Activated T-cell treated with anti-CD3 and anti-CD28 coated beads for 1 hour (primary cell): ENCODE measurements around the gene IRF1.

Experiments used
- DNase-seq: peaks from one replicate; pipeline ENCODE4 v3.0.0-alpha.2; 2020; ENCODE audit warnings: low read depth

The IRF1 gene

DNA sequence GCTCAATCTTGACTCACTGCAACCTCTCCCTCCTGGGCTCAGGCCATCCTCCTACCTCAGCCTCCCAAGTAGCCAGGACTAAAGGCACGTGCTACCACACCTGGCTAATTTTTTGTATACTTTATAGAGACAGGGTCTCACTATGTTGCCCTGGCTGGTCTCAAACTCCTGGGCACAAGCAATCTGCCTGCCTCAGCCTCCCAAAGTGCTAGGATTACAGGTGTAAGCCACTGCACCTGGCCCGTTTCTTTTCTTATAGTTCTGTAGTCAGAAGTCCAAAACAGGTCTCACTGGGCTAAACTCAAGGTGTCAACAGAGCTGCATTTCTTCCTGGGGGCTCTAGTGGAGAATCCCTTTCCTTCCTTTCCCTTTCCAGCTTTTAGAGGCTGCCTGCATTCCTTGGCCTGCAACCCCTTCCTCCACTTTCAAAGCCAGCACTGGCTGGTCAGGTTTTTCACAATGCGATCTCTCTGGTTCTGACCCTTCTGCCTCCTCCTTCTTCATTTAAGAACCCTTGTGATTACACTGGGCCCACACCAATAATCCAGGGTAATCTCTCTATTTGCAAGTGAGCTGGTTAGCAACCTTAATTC, 16.3 kb downstream of the IRF1 start:
- no peak for DNase-seq

DNA sequence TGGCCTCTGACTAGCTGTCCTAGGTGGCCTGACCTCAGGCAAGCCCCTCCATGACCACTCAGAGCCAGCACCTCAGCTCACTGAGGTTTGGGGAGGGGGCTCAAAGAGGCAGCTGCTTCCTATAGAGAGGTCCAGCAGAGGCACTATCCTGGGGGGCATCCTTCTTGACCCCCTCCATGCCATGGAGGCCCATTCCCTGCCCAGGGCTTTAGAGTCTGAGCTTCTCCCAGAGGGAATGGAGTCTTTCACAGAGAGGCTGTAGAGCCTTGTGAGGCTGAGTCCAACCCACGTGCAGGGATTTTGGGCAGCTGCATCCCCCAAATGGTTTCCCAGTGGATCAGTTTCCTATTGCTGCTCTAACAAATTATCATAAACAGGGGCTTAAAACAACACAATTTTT, 16.9 kb downstream of the IRF1 start:
- no peak for DNase-seq

DNA sequence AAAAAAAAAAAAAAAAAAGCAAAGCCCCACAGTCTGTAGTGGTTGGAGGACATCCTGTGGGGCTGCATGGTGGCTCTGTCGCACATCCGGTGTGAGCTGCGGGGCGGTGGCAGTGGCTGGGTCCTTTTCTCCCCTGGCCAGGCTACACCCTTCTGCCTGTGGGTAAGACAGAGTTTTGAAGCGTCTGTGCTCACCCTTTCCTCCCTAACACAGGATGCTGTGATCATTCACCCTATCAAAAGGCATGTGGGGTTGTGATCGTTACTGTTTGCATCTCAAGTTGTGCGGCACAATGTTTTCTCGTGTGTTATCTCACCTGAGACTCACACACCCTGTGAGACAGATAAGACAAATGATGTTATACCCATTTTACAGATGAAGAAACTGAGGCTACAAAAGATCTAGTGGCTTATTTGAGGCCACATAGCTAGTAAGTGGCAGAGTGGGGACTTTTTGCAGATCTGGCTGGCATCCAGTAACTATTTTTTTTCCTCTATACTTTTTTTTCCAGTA, 17.5 kb downstream of the IRF1 start:
- DNase-seq, result peak; percentile 58

DNA sequence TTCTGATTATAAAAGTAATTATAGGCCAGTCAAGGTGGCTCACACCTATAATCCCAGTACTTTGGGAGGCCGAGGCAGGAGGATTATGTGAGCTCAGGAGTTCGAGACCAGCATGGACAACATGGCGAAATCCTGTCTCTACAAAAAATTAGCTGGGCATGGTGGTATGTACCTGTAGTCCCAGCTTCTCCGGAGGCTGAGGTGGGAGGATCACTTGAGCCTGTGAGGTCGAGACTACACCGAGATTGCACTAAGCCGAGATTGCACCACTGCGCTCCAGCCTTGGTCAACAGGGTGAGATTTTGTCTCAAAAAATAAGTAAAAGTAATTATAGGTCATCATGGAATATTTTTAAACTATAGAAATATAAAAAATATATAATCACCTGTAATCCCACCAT, 18.1 kb downstream of the IRF1 start:
- no peak for DNase-seq

DNA sequence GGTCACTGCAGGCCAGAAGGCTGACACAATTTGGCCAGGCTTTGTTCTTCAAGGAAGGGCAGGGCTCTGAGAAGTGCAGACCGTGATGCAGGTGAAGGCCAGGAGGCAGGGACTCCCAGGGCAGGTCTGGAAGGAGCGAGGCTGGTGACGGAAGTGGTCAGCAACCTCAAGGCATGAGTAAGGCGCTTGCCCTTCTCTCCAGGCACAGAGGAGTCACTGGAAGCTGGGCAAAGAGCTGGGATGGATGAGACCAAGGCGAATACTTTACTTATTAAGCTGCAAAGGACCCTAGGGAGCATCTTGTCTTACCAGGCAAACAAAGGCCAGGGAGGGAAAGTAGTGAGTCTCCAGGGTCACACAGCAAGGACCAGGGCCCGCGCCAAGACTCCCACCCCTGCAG, 18.6 kb downstream of the IRF1 start:
- DNase-seq, result no peak

DNA sequence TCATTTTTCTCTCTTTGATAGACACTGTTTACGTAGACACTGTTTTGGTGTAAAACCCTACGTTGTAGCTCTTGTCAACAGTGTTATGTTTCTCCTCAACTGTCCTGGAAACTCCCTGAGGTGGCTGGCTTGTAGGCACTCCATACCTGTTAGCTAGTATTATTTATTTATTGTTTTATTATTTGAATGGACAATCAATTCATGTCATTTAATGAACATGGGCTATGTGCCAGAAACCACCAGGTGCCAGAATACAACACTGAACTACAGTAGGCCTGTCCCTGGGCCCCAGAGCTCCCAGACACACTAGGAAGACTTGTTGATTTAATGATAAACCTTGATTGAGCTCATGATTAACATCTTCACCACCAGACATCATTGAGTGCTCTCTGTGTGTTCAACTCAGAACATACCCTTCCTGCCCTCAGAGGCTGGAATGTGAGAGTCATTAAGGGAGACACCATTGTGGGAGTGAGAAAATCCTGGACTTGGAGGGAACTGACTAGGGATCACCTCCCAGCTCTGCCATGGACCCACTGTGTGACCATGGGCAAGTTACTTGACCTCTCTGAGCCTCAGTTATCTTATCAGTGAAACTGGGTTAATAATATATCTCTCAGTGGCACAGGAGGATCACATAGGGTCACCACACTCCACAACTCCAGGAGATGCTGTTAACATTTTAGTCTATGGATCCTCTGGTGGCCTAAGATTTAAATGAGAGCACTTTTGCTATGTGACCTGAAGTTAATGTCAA, 19.2 kb downstream of the IRF1 start:
- DNase-seq, result no peak

DNA sequence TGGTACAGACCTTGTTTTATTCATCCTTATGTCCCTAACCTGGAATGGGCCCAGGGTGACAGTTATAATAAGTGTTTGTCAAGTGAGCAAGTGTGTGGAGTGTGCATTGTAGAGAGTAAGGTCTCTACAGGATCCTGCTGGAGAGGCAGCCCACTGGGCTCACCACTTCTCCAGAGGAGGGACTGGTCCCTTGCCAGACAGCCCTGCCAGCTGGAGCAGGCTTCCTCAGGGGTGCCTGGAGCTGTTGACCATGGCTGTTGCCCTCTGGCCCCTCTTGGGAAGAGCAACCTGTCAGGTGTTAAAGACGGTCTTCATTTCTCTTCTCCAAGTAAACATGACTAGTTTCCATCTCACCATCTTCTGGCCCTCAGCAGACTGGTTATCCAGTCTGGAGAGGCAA, 20.0 kb downstream of the IRF1 start:
- no peak for DNase-seq

DNA sequence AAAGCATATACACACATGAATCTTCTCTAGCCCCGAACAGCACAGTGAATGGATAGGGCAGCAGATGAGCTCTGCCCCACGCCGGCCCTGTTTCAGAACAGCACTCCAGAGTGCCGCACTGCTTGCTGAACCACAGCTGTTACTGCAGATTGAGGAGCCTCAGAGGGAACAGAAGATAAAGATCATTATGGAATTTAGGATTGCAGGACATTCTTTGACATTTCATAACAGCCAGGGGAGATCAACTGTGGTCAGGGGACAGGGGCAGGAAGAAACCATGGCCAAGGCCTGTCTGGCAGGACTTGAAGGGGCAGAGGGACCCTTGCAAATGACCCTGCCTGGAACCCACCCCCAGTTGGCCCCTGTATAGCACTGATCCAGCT, 20.6 kb downstream of the IRF1 start:
- no peak for DNase-seq

DNA sequence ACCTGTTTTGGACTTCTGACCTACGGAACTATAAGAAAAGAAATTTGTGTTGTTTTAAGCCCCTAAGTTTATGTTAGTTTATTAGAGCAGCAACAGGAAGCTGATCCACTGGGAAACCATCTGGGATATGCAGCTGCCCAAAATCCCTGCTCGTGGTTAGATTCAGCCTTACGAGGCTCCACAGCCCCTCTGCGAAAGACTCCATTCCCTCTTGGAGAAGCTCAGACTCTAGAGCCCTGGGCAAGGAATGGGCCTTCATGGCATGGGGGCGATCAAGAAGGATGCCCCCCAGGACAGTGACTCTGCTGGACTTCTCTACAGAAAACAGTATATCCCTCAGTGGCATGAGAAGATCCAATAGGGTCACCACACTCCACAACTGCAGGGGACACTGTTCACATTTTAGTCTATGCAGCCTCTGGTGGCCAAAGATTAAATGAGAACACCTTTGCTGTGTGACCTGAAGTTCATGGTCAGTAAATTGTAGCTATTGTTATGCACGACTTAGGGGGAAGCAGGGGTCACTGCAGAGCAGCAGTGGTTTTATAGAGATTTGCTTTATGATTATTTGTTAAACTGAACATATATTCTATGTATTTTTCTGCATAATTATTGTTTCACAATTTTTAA, 21.1 kb downstream of the IRF1 start:
- no peak for DNase-seq

DNA sequence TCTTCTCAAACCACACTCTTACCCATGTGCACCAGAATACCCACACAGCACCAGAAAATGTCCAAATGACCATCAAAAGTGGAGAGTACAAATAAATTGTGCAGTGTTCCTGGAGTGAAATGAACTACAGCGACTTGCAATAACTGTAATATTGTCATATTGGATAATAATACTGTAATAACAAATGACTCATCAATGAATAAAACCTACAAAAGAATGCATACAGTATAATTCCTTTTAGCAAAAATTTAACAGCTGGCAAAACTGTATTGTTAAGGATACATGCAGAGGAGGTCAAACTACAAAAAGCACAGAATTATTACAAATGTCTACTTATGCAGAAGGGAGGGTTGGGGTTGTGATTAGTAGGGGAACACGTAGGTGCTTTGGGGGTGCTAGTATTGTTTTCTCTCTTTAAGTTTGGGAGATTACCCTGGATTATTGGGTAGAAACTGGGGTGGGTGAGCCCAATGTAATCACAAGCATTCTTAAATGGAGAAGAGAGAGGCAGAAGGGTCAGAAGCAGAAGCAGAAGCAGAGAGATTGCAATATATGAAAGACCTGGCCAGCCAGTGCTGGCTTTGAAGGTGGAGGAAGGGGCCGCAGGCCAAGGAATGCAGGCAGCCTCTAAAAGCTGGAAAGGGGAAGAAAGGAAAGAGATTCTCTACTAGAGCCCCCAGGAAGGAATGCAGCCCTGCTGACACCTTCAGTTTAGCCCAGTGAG, 21.8 kb downstream of the IRF1 start:
- no peak for DNase-seq

DNA sequence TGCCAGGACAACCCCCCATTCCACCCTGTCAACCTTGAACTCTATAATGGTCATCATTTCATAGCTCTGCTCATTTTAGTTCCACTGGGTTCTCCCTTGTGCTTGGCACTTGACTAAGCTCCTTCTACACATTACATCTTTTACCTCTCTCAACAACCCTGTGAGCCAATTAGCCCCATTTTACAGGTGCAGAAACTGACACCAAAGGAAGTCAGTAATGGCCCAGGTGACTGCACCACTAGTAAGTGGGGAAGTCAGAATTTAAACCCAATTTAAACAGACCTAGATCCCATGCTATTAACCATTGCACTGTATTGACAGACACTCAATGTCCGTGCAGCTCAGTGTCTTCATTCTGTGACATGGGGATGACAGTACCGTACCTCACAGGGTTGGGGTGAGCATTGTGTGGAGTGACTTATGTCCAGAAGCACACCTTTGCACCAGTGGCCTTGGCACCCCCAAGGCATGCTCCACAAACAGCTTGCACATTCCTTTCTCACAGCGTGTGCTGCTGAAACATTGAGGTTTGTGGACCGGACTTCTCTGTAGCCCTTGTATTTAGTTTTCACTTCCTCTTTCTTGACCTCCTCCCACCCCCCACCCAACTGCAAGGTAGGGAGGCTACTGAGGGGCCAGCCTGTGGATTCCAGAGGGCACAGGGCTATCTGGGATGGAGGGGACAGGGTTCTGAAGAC, 23.1 kb downstream of the IRF1 start:
- no peak for DNase-seq

DNA sequence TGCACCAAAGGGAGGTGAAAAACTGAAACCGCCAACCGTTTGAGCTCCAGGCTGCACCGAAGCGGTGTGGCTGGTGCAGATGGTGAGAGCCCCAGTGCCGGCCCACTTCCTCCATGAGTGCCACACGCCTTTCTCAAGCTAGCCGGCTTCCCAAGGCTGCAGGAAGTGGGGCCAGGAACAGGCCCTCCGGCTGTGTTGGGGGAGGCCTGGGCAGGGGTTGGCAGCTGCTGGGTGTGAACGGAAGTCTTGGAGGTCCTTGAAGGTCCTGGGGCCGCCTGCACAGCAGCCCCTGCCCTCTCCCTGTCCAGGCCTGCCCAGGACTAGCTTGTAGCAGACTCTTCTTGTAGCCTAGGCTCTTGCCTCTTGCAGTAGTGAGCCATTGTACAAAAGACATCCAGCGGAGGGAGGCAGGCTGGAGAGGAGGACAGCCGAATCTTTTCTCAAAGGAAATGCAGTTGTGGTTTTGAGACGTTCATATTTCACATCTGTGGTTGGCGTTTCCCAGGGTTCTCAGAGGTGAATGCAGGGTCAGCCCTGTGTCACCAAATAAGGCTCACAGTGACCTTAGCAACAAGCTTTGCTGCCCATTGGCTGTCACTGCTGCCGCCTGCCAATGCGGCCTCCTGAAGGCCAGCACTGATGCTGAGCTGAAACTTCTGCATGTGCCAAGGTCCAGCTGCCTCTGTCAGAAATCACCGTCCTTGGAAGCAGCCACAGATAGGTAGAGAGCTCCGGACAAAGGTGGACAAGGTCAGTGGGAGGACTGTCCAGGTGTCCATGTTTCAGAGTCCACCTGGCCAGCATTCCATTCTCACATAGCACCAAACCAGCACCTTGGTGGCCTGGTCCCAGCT, 23.9 kb downstream of the IRF1 start:
- DNase-seq, result no peak

DNA sequence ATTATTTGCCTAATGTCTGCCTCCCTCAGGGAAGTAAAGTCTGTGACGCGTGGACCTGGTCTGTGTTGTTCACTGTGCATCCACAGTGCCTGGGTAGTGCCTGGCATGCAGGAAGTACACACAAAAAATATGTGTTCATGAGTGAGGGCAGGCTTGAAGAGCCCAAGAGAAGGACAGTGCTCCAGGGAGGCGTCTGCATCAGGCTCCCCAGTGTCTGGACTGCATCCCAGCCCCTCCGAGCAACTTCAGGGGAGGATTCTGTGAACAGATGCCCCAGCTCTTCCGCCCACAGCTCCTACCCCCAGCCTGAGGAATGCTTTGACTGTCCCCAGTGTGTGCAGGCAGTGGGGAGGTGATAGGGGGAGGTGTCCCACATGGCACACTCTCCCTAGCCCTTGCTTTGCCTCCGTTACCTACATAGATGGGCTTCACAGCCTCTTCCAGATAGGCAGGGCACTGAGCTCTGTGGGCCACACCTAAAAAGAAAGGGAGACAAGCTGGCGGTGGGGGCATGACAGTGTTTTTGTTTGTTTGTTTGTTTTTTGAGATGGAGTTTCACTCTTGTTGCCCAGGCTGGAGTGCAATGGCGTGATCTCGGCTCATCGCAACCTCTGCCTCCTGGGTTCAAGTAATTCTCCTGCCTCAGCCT, 25.4 kb downstream of the IRF1 start:
- no peak for DNase-seq

DNA sequence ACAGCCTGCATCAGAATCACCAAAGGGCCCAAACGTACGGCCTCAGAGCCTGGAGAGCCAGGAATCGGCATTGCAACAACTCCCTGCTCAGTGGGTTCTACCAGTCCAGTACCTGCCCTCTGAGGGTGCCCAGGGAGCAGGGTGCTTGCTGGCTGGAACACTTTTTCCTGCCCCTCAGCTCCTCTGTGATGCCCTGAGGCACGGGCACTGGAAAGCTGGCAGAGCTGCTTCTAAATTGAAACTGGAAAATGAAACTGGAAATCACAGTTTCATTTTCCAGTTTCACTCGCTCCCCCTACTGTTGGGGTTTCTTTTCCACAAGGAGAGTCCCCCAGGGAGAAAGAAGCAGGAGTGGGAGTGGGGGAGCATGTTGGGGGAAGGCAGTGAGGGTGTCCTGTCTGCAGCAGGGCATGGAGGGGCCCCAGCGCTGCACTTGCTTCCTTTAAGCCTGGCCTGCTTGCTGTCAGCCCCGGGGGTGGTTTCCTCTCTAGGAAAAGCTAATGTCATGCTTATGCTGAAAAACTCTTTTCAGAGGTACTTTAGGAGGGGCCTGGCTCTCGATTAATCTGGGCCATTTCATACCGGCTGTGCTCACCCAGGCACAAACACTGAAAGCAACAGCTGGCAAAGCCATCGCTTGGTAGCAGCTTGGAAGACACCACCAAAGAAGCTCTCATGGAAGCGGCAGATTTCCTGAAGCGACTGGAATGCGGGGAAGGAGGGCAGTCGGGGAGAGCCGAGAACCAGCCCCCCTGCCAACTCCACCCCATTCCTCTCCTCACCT, 26.2 kb downstream of the IRF1 start:
- no peak for DNase-seq

DNA sequence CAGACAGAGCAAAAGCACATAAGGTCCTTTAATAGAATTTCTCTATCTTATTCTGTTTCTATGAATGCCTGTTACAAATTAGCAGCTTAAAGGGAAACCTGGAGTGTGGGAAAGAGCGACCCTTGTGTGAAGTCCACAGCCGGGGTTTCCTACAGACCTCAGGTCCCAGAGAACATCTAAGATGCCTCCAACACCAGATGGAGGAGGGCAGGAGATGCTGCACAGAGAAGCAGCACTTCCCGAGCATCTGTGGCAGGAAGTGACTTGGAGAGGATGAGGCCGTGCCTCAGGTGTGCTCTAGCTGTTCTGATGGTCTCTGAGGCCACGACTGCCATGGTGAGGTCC, 26.8 kb downstream of the IRF1 start:
- no peak for DNase-seq

DNA sequence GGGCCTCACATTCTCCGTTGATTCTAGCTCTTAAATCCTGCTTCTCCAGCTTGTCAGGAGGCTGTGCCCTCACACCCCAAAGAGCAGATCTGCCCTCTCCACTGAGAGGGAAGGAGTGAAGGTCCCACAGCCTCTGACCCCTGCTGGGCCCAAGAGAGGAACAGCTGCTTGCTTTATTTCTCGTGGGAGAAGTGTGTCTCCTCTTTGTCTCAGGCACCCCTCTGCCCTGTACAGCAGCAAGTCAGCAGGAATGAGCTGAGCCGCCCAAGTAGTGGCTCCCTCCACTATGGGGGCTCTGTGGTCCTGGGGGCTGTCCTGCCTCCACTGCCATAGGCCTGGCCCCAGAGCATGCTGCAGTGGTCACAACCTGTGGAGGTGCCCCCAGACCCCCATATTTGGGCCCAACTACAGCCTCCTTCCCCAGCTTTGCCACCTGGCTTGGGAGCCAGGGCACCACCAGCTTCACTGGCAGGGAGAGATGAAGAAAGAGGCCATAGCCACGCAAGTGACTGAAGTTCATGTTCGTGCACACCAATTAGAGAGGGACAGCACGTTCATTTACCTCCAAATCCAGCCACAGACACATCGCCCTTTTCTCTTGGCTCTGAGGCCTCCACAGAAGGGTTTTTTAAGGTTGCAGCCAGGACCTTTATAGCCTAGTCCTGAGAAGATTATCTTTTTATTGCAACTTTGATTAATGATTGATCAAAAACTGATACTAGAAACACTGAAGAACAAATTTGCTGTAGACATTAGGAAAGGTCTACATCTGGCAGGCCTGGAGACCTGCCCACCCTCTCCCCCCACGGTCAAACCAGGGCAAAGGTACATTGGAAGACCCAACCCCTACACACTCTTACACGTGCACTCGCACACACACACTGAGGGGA, 27.5 kb downstream of the IRF1 start:
- no peak for DNase-seq

DNA sequence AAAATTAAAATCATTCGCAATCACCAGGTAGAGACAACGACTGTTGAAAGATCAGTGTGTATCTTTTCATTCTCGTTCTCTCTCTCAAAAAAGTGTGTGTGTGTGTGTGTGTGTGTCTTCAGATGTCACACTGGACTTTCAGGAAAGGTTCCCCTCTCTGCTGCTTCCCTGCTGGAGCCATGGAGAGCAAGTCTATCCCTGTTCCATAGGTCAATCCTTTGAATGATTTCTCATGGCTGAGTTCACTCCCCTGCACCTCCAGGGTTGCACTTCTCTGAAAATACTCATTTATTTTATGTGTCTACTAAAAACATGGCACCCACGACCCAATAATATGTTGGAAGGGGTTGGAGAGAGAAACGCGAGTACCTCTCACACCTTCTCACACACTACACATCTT, 28.2 kb downstream of the IRF1 start:
- no peak for DNase-seq

DNA sequence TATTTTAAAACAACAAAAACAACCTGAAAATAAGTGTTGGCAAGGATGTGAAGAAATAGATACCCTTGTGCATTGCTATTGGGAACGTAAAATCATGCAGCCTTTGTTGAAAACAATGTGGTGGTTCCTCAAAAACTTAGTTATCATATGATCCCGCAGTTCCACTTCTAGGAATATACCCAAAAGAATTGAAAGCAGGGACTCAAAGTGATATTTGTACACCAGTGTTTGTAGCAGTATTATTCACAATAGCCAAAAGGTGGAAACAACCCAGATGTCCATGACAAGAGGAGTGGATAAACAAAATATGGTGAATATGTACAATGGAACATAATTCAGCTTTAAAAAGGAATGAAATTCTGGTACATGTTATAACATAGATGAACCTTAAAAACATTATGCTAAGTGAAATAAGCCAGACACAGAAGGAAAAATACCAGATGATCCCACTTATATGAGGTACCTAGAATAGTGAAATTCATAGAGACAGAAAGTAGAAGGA, 29.0 kb downstream of the IRF1 start:
- no peak for DNase-seq
